Keratinocyte (primary cell): Measurements from ENCODE around the gene CEACAM7.

Source experiments
- EZH2 ChIP-seq: IDR thresholded peaks from one replicate; pipeline ENCODE4 v1.6.1; 2012; ENCODE audit warnings: inconsistent platforms, mild to moderate bottlenecking, low read length, moderate library complexity
- TF ChIP-seq, protein P1 (sequence below), 3 experiments: IDR thresholded peaks in 1 of 3; conservative IDR thresholded peaks in 1 of 3; optimal IDR thresholded peaks in 1 of 3; 2 replicates in 2 of 3; 3 replicates in 1 of 3; pipeline versions ENCODE3 to v1.5.1; 2011; ENCODE audit warnings: low read length in 3 of 3, mild to moderate bottlenecking in 3 of 3, moderate library complexity in 2 of 3, control low read depth in 1 of 3, inconsistent platforms in 1 of 3; ENCODE audit not compliant: insufficient read depth in 2 of 3; ENCODE audit errors: extremely low read depth in 1 of 3

DNA sequence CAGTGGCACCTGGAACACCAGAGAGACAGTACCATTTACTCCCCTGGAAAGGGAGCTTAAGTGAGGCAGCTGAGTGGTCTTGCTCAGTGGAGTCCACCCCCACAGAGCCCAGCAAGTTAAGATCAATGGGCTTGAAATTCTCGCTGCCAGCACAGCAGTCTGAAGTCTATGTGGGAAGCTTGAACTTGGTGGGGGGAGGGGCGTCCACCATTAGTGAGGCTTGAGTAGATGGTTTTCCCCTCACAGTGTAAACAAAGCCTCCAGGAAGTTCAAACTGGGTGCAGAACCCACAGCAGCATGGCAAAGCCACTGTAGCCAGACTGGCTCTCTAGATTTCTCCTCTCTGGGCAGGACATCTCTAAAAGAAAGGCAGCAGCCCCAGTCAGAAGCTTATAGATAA is 30.9 kb downstream of the CEACAM7 start:
- TF ChIP-seq, protein P1, sequence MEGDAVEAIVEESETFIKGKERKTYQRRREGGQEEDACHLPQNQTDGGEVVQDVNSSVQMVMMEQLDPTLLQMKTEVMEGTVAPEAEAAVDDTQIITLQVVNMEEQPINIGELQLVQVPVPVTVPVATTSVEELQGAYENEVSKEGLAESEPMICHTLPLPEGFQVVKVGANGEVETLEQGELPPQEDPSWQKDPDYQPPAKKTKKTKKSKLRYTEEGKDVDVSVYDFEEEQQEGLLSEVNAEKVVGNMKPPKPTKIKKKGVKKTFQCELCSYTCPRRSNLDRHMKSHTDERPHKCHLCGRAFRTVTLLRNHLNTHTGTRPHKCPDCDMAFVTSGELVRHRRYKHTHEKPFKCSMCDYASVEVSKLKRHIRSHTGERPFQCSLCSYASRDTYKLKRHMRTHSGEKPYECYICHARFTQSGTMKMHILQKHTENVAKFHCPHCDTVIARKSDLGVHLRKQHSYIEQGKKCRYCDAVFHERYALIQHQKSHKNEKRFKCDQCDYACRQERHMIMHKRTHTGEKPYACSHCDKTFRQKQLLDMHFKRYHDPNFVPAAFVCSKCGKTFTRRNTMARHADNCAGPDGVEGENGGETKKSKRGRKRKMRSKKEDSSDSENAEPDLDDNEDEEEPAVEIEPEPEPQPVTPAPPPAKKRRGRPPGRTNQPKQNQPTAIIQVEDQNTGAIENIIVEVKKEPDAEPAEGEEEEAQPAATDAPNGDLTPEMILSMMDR (optimal IDR thresholded peaks at IDR 0.05 in 1 of 3, IDR thresholded peaks at IDR 0.05 in 1 of 3, conservative IDR thresholded peaks at IDR 0.05 in 1 of 3; ENCODE audit: extremely low read depth in 1 of 3, insufficient read depth in 2 of 3, low read length in 3 of 3), result no peak
- TF ChIP-seq EZH2, result no peak
